Ascending aorta (tissue), 2 donors: ENCODE data around the gene POLDIP3. TPM values are rescaled to one million over a fixed set of nuclear protein-coding genes. Genes with fewer than 3 reads are reported as not detected.

Experiments
- DNase-seq, 2 donors: peaks; one replicate each; pipeline ENCODE4 v3.0.0-alpha.2; 2019; ENCODE audit warnings: low spot score in 2 of 2
- H3K27ac ChIP-seq, 2 donors: fragments of 200-600 bp; sonication (generic); one replicate each; pipeline ENCODE4 v1.5.1; 2016 to 2017; ENCODE audit warnings: mild to moderate bottlenecking in 1 of 2
- H3K27me3 ChIP-seq: fragments of 200-600 bp; sonication (generic); one replicate; pipeline ENCODE4 v1.5.1; 2017
- H3K36me3 ChIP-seq, 2 donors: fragments of 200-600 bp; sonication (generic); one replicate each; pipeline ENCODE4 v1.5.1; 2016
- H3K4me1 ChIP-seq, 2 donors: fragments of 200-600 bp; sonication (generic); one replicate each; pipeline ENCODE4 v1.5.1; 2016 to 2017; ENCODE audit warnings: mild to moderate bottlenecking in 1 of 2
- H3K4me3 ChIP-seq, 2 donors: fragments of 200-600 bp; sonication (generic); one replicate each; pipeline ENCODE4 v1.5.1; 2016 to 2017; ENCODE audit warnings: mild to moderate bottlenecking in 1 of 2
- H3K9me3 ChIP-seq, 2 donors: fragments of 200-600 bp; sonication (generic); one replicate each; pipeline ENCODE4 v1.5.1; 2016
- CTCF ChIP-seq, 3 experiments: fragments of 200-600 bp in 2 of 3; fragments of 450-650 bp in 1 of 3; sonication (generic) in 2 of 3; IDR thresholded peaks; one replicate each; pipeline ENCODE4 v1.5.1; 2016 to 2019; ENCODE audit warnings: antibody characterized with exemption in 3 of 3, mild to moderate bottlenecking in 1 of 3, moderate library complexity in 1 of 3
- intact Hi-C: fragments of 100-400 bp; cut with DNase I; formaldehyde crosslinking; loops from one replicate; pipeline ENCODE4 v1.15.1; 2023
- total RNA-seq: library from RNA; depleted of rRNA; stranded (reverse); fragments of >200 nt; gene quantifications from one replicate; pipeline ENCODE4 v1.1.0, GENCODE V29; 2016

Gene POLDIP3
- total RNA-seq, 1 donor from 2014 or later = 22.9 TPM

- no peak for DNase-seq
- Histone ChIP-seq H3K9me3 (no peaks in the 10 kb centered on the region), H3K4me3 (no peak overlapping the region), H3K36me3 (peaks cover 73 to 90% of the 10 kb centered on the region in 2 donors), H3K4me1 (peaks cover 7 to 15% of the 10 kb centered on the region in 2 donors), H3K27ac (no peak overlapping the region), H3K27me3 (no peaks in the 10 kb centered on the region)
- intact Hi-C loops = no loop called here
- no peak for TF ChIP-seq CTCF (IDR thresholded peaks at IDR 0.05)
Observed at GRCh38 chr22:42626431-42626830, 11.7 kb upstream of the POLDIP3 start.

- no peaks in the 10 kb centered on the region for H3K27me3 ChIP-seq
- no peak overlapping the region for H3K4me3 ChIP-seq
- no peaks in the 10 kb centered on the region for H3K9me3 ChIP-seq
- intact Hi-C loops = no loop called here
- TF ChIP-seq CTCF (IDR thresholded peaks at IDR 0.05) = no peak
- peaks cover 11 to 19% of the 10 kb centered on the region in 2 donors for H3K4me1 ChIP-seq
- H3K27ac ChIP-seq = no peak overlapping the region
- H3K36me3 ChIP-seq = peaks cover 63 to 80% of the 10 kb centered on the region in 2 donors
- DNase-seq = no peak
Observed at GRCh38 chr22:42625416-42625815, 10.7 kb upstream of the POLDIP3 start.

GRCh38 chr22:42624551-42625106 is 9.9 kb upstream of the POLDIP3 start:
- Histone ChIP-seq H3K4me3 (no peak overlapping the region), H3K9me3 (no peaks in the 10 kb centered on the region), H3K27me3 (no peaks in the 10 kb centered on the region), H3K27ac (peak overlapping the region; percentile 85), H3K4me1 (peaks cover 11 to 24% of the 10 kb centered on the region in 2 donors), H3K36me3 (peaks cover 62 to 76% of the 10 kb centered on the region in 2 donors)
- intact Hi-C loops = no loop called here
- no peak for DNase-seq
- no peak for TF ChIP-seq CTCF (IDR thresholded peaks at IDR 0.05)

GRCh38 chr22:42623756-42624441 is 9.2 kb upstream of the POLDIP3 start:
- Histone ChIP-seq H3K4me1 (peaks cover 11 to 24% of the 10 kb centered on the region in 2 donors), H3K27me3 (no peaks in the 10 kb centered on the region), H3K4me3 (no peak overlapping the region), H3K36me3 (peaks cover 61 to 76% of the 10 kb centered on the region in 2 donors), H3K9me3 (no peaks in the 10 kb centered on the region), H3K27ac (peak overlapping the region; percentile 85)
- DNase-seq = no peak
- no peak for TF ChIP-seq CTCF (IDR thresholded peaks at IDR 0.05)
- intact Hi-C loops = no loop called here

GRCh38 chr22:42623301-42623751 is 8.6 kb upstream of the POLDIP3 start:
- intact Hi-C loops = no loop called here
- Histone ChIP-seq H3K9me3 (no peaks in the 10 kb centered on the region), H3K4me3 (no peak overlapping the region), H3K27me3 (no peaks in the 10 kb centered on the region), H3K27ac (peak overlapping the region; percentile 85), H3K36me3 (peaks cover 55 to 72% of the 10 kb centered on the region in 2 donors), H3K4me1 (peaks cover 11 to 24% of the 10 kb centered on the region in 2 donors)
- no peak for TF ChIP-seq CTCF (IDR thresholded peaks at IDR 0.05)
- DNase-seq = no peak
